K562 (cell line): ENCODE data around the gene FBXO9. TPM values are rescaled to one million over a fixed set of nuclear protein-coding genes. Genes with fewer than 3 reads are reported as not detected.

Experiments used
- BMI1 ChIP-seq: fragments of 150-350 bp; IDR thresholded peaks from 2 replicates; pipeline ENCODE4 v1.6.1; 2014; ENCODE audit warnings: low read length
- KAT2B ChIP-seq: IDR thresholded peaks from one replicate; pipeline ENCODE4 v1.6.1; 2012; ENCODE audit warnings: low read depth, mild to moderate bottlenecking, control low read depth, inconsistent platforms, low read length, moderate library complexity
- MAX ChIP-seq: sonication (generic); formaldehyde crosslinking; IDR thresholded peaks from 2 replicates; pipeline ENCODE4 v1.9.0; 2022; ENCODE audit warnings: mild to moderate bottlenecking, missing genetic modification reagents
- MCM3 ChIP-seq: fragments of 450-650 bp; IDR thresholded peaks from 2 replicates; pipeline ENCODE4 v1.6.1; 2016
- MNT ChIP-seq, 2 experiments: fragments of 450-650 bp; conservative IDR thresholded peaks; 2 replicates each; pipeline ENCODE4 v1.6.1; 2017; ENCODE audit warnings: mild to moderate bottlenecking in 2 of 2, moderate library complexity in 2 of 2
- NCOA2 ChIP-seq, 2 experiments: fragments of 450-650 bp; IDR thresholded peaks; 2 replicates each; pipeline ENCODE4 v1.6.1; 2018; ENCODE audit warnings: mild to moderate bottlenecking in 2 of 2, moderate library complexity in 1 of 2; ENCODE audit not compliant: partially characterized antibody in 2 of 2
- PRDM10 ChIP-seq: fragments of 450-650 bp; IDR thresholded peaks from 2 replicates; pipeline ENCODE4 v1.6.1; 2018; ENCODE audit not compliant: partially characterized antibody
- SMARCA4 ChIP-seq: fragments of 450-650 bp; IDR thresholded peaks from 2 replicates; pipeline ENCODE4 v1.6.1; 2016
- TRIM28 ChIP-seq: fragments of 450-650 bp; IDR thresholded peaks from 2 replicates; pipeline ENCODE4 v1.6.1; 2017
- ZBTB7A ChIP-seq: IDR thresholded peaks from 2 replicates; pipeline ENCODE4 v1.6.1; 2011; ENCODE audit warnings: low read depth, mild to moderate bottlenecking, low read length, moderate library complexity, borderline replicate concordance; ENCODE audit not compliant: control insufficient read depth
- ZNF23 ChIP-seq: fragments of 250-450 bp; sonication (Bioruptor Pico); IDR thresholded peaks from 2 replicates; pipeline ENCODE4 v1.4.0; 2020; ENCODE audit warnings: mild to moderate bottlenecking
- ZNF584 ChIP-seq: fragments of 200-800 bp; sonication (Bioruptor generic); IDR thresholded peaks from 2 replicates; pipeline ENCODE4 v1.6.1; 2016; ENCODE audit warnings: low read depth, mild to moderate bottlenecking, missing genetic modification characterization, missing compliant biosample characterization
- ZNF644 ChIP-seq: fragments of 200-800 bp; sonication (Bioruptor generic); IDR thresholded peaks from 2 replicates; pipeline ENCODE4 v1.6.1; 2016; ENCODE audit warnings: low read depth, missing genetic modification characterization, missing compliant biosample characterization
- polyA plus RNA-seq, 8 experiments: library from polyadenylated mRNA; depleted of rRNA in 4 of 8; stranded (reverse) in 5 of 8; unstranded in 3 of 8; fragments of >200 nt; fragmentation: Nextera tagmentation in 2 of 8; fragmentation: Illumina TruSeq in 1 of 8; extraction: Ambion mirVana in 2 of 8; extraction: Trizol in 1 of 8; gene quantifications; 2 replicates each; pipeline versions ENCODE4 v1.2.1 to v1.2.3, GENCODE V29; 2011 to 2014; ENCODE audit warnings: inconsistent platforms in 1 of 8, missing spikeins in 1 of 8
- total RNA-seq, 7 experiments: library from RNA; depleted of rRNA in 6 of 7; stranded (reverse); fragments of >200 nt in 6 of 7; fragmentation: Illumina TruSeq in 2 of 7; extraction: Trizol in 2 of 7; gene quantifications; 2 replicates each; pipeline versions ENCODE4 v1.2.1 to v1.2.3, GENCODE V29; 2011 to 2021; ENCODE audit warnings: low replicate concordance in 1 of 7
- TF ChIP-seq, protein P1 (sequence below): fragments of 450-650 bp; IDR thresholded peaks from 2 replicates; pipeline ENCODE4 v1.7.0; 2016; ENCODE audit warnings: borderline replicate concordance
- TF ChIP-seq, protein P2 (sequence below): fragments of 450-650 bp; IDR thresholded peaks from 2 replicates; pipeline ENCODE4 v1.6.1; 2014; ENCODE audit warnings: low read depth, mild to moderate bottlenecking, moderate library complexity, borderline replicate concordance
- TF ChIP-seq, protein P3 (sequence below): fragments of 450-650 bp; formaldehyde crosslinking; conservative IDR thresholded peaks from 2 replicates; pipeline ENCODE4 v1.4.0; 2022; ENCODE audit warnings: mild to moderate bottlenecking, missing genetic modification characterization

FBXO9 gene
- total and polyA plus RNA-seq, 9 of the 15 experiments (the other 6 are each of a cell fraction or from before 2014, with no cell fraction given): 10.1 to 85.3 (median 51.4) TPM

DNA sequence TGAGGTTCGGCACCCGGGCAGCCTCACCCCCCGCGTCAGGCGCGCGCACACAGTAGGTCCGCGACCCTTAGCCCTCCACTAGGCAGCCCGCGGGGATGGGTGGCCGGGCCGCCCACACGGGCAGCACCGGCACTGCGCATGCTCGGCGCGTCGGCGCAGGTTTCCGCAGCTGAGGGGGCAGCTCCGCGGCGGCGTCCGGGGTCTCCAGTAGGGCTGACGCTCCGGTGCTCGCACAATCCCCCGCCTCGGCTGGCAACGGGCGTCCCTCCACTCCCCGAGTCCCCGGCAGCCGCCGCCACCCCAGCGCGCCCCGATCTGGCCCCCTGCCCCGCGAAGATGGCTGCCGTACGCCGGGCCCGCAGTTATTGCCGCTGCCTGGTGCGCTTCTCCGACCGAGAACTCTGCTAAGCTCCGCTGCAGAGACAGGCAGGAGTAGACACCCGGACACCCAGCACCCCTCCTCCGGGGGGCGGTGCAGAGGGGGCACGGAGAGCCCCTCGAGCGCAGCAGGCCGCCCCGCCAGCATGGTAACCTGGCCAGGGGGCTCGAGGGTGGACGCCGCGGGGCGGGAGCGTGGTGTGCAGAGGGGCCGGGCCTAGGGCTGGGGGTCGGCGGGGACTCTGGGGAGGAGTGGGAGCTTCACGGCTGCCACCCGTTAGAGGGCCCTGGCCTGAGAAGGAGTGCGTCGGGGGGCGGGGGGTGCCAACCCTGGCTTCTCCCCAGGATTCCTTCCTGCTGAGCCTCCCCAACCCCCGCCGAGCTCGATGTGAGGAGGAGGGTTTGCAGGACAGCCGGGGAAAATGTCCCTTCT, at the start of gene FBXO9 (continued):
- TF ChIP-seq, protein P1, sequence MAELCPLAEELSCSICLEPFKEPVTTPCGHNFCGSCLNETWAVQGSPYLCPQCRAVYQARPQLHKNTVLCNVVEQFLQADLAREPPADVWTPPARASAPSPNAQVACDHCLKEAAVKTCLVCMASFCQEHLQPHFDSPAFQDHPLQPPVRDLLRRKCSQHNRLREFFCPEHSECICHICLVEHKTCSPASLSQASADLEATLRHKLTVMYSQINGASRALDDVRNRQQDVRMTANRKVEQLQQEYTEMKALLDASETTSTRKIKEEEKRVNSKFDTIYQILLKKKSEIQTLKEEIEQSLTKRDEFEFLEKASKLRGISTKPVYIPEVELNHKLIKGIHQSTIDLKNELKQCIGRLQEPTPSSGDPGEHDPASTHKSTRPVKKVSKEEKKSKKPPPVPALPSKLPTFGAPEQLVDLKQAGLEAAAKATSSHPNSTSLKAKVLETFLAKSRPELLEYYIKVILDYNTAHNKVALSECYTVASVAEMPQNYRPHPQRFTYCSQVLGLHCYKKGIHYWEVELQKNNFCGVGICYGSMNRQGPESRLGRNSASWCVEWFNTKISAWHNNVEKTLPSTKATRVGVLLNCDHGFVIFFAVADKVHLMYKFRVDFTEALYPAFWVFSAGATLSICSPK: no peak
- TF ChIP-seq TRIM28 (no peak), SMARCA4 (no peak), ZNF584 (CRISPR knock-in tag) (no peak), BMI1 (no peak), PRDM10 (no peak), ZNF23 (no peak), NCOA2 (IDR thresholded peaks at IDR 0.05; ENCODE audit: partially characterized antibody in 2 of 2) (no peak), MAX (peak; percentile 46; the same call in 1 of the 2 replicates), KAT2B (no peak), ZNF644 (tag) (no peak), MNT (conservative IDR thresholded peaks at IDR 0.05) (peak in 1 of 2 experiments; percentile 44; a peak in 1 of 4 replicates), MCM3 (no peak), ZBTB7A (peak; percentile 81)
- TF ChIP-seq, protein P2, sequence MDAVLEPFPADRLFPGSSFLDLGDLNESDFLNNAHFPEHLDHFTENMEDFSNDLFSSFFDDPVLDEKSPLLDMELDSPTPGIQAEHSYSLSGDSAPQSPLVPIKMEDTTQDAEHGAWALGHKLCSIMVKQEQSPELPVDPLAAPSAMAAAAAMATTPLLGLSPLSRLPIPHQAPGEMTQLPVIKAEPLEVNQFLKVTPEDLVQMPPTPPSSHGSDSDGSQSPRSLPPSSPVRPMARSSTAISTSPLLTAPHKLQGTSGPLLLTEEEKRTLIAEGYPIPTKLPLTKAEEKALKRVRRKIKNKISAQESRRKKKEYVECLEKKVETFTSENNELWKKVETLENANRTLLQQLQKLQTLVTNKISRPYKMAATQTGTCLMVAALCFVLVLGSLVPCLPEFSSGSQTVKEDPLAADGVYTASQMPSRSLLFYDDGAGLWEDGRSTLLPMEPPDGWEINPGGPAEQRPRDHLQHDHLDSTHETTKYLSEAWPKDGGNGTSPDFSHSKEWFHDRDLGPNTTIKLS: no peak
- TF ChIP-seq, protein P3, sequence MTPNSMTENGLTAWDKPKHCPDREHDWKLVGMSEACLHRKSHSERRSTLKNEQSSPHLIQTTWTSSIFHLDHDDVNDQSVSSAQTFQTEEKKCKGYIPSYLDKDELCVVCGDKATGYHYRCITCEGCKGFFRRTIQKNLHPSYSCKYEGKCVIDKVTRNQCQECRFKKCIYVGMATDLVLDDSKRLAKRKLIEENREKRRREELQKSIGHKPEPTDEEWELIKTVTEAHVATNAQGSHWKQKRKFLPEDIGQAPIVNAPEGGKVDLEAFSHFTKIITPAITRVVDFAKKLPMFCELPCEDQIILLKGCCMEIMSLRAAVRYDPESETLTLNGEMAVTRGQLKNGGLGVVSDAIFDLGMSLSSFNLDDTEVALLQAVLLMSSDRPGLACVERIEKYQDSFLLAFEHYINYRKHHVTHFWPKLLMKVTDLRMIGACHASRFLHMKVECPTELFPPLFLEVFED: no peak
